Measurements from ENCODE around the gene ZNF592.

DNA sequence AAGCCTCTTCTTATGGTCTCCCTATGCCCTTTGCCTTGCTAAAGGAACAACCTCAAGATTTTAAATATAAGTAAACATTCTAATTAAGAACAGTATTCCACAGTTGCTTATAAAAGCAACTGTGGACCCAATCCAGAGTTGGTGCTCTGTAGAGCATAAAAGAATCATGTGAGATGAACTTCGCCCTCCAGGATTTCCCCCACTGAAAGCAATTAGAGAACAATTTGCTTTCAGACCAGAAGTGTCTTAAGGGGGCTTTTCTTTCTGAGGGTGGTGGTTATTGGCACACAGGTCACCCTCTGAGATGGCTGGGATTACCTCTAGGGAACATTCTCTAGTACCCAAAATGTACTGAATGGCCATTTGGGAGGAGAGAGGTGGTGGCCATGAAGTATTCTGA, 10.6 kb downstream of the ZNF592 start:
- TF ChIP-seq BACH2 (CRISPR knock-in tag; IDR thresholded peaks at IDR 0.05; ENCODE audit: borderline replicate concordance) (no peak), ZNF565 (CRISPR knock-in tag; conservative IDR thresholded peaks at IDR 0.05; ENCODE audit: low read depth) (no peak), PPARA (CRISPR knock-in tag; IDR thresholded peaks at IDR 0.05; ENCODE audit: borderline replicate concordance) (no peak), RARB (CRISPR knock-in tag; IDR thresholded peaks at IDR 0.05) (no peak), TCF4 (CRISPR knock-in tag; IDR thresholded peaks at IDR 0.05; ENCODE audit: borderline replicate concordance) (no peak), GLIS3 (CRISPR knock-in tag; IDR thresholded peaks at IDR 0.05) (no peak), ISL1 (CRISPR knock-in tag; IDR thresholded peaks at IDR 0.05) (no peak), ZFP30 (CRISPR knock-in tag; IDR thresholded peaks at IDR 0.05) (no peak), CSRNP3 (CRISPR knock-in tag; IDR thresholded peaks at IDR 0.05) (no peak), ESRRG (CRISPR knock-in tag; IDR thresholded peaks at IDR 0.05) (no peak), ARNTL (CRISPR knock-in tag; IDR thresholded peaks at IDR 0.05; ENCODE audit: borderline replicate concordance, low read depth) (no peak), PATZ1 (CRISPR knock-in tag; IDR thresholded peaks at IDR 0.05; ENCODE audit: borderline replicate concordance) (no peak)
- TF ChIP-seq, protein P1, sequence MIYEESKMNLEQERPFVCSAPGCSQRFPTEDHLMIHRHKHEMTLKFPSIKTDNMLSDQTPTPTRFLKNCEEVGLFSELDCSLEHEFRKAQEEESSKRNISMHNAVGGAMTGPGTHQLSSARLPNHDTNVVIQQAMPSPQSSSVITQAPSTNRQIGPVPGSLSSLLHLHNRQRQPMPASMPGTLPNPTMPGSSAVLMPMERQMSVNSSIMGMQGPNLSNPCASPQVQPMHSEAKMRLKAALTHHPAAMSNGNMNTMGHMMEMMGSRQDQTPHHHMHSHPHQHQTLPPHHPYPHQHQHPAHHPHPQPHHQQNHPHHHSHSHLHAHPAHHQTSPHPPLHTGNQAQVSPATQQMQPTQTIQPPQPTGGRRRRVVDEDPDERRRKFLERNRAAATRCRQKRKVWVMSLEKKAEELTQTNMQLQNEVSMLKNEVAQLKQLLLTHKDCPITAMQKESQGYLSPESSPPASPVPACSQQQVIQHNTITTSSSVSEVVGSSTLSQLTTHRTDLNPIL (CRISPR knock-in tag; IDR thresholded peaks at IDR 0.05; ENCODE audit: low read depth): no peak
